ENCODE measurements around the gene TOLLIP.

Gene TOLLIP

GRCh38 chr11:1303126-1303821, 6.2 kb downstream of the TOLLIP start:
- peak overlapping the region in 1 of 2 donors; percentile 61 for H3K27ac Mint-ChIP-seq
- peaks cover 35 to 59% of the 10 kb centered on the region in 2 donors for H3K4me1 Mint-ChIP-seq (ENCODE audit: low read depth in 2 of 2)
- ATAC-seq (replicated peaks), result no peak

GRCh38 chr11:1302461-1303125, 6.8 kb downstream of the TOLLIP start:
- ATAC-seq (replicated peaks), result no peak
- Mint-ChIP-seq H3K27me3 (no peaks in the 10 kb centered on the region), H3K36me3 (ENCODE audit: insufficient read depth) (peaks cover 10% of the 10 kb centered on the region), H3K4me1 (ENCODE audit: low read depth in 2 of 2) (peaks cover 29 to 56% of the 10 kb centered on the region in 2 donors), H3K27ac (peak overlapping the region in 1 of 2 donors; percentile 61), H3K4me3 (no peak overlapping the region), H3K9me3 (no peaks in the 10 kb centered on the region)
- no peak for DNase-seq

More at GRCh38 chr11:1303126-1303821, 6.2 kb downstream of the TOLLIP start:
- Mint-ChIP-seq H3K9me3 (no peaks in the 10 kb centered on the region), H3K4me3 (no peak overlapping the region), H3K27me3 (no peaks in the 10 kb centered on the region), H3K36me3 (ENCODE audit: insufficient read depth) (peaks cover 11% of the 10 kb centered on the region)
- no peak for DNase-seq

GRCh38 chr11:1302041-1302460, 7.4 kb downstream of the TOLLIP start:
- Mint-ChIP-seq H3K9me3 (no peaks in the 10 kb centered on the region), H3K36me3 (ENCODE audit: insufficient read depth) (peaks cover 8% of the 10 kb centered on the region), H3K27me3 (no peaks in the 10 kb centered on the region), H3K4me1 (ENCODE audit: low read depth in 2 of 2) (peaks cover 23 to 51% of the 10 kb centered on the region in 2 donors), H3K4me3 (no peak overlapping the region), H3K27ac (peak overlapping the region in 1 of 2 donors; percentile 61)
- ATAC-seq (replicated peaks) (no peak), DNase-seq (no peak)

- no peak for ATAC-seq (replicated peaks)
- Mint-ChIP-seq H3K4me3 (no peak overlapping the region), H3K27me3 (no peaks in the 10 kb centered on the region)
These were observed 8.0 kb downstream of the TOLLIP start for GRCh38 chr11:1301220-1302000.

GRCh38 chr11:1300569-1301187, 8.8 kb downstream of the TOLLIP start:
- DNase-seq (no peak), ATAC-seq (replicated peaks) (no peak)
- Mint-ChIP-seq H3K27me3 (no peaks in the 10 kb centered on the region), H3K4me3 (no peak overlapping the region), H3K27ac (no peak overlapping the region), H3K36me3 (ENCODE audit: insufficient read depth) (peaks cover 8% of the 10 kb centered on the region), H3K4me1 (ENCODE audit: low read depth in 2 of 2) (peaks cover 20 to 40% of the 10 kb centered on the region in 2 donors), H3K9me3 (no peaks in the 10 kb centered on the region)

More at GRCh38 chr11:1301220-1302000, 8.0 kb downstream of the TOLLIP start:
- no peak for DNase-seq
- H3K4me1 Mint-ChIP-seq (ENCODE audit: low read depth in 2 of 2), result peaks cover 20 to 45% of the 10 kb centered on the region in 2 donors
- H3K36me3 Mint-ChIP-seq (ENCODE audit: insufficient read depth), result peaks cover 4% of the 10 kb centered on the region
- peak overlapping the region in 1 of 2 donors; percentile 32 for H3K27ac Mint-ChIP-seq
- H3K9me3 Mint-ChIP-seq, result no peaks in the 10 kb centered on the region

- H3K4me1 Mint-ChIP-seq (ENCODE audit: low read depth in 2 of 2), result peaks cover 18 to 40% of the 10 kb centered on the region in 2 donors
- H3K27me3 Mint-ChIP-seq, result no peaks in the 10 kb centered on the region
- no peak for ATAC-seq (replicated peaks)
- H3K9me3 Mint-ChIP-seq, result no peaks in the 10 kb centered on the region
- no peak for DNase-seq
- no peak overlapping the region for H3K27ac Mint-ChIP-seq
- H3K36me3 Mint-ChIP-seq (ENCODE audit: insufficient read depth), result peaks cover 8% of the 10 kb centered on the region
- H3K4me3 Mint-ChIP-seq, result no peak overlapping the region
These were observed 9.3 kb downstream of the TOLLIP start for GRCh38 chr11:1300121-1300520.

GRCh38 chr11:1299621-1300020, 9.8 kb downstream of the TOLLIP start:
- Mint-ChIP-seq H3K36me3 (ENCODE audit: insufficient read depth) (peaks cover 12% of the 10 kb centered on the region), H3K9me3 (no peaks in the 10 kb centered on the region), H3K27ac (no peak overlapping the region), H3K4me3 (no peak overlapping the region), H3K27me3 (no peaks in the 10 kb centered on the region), H3K4me1 (ENCODE audit: low read depth in 2 of 2) (peaks cover 14 to 36% of the 10 kb centered on the region in 2 donors)
- DNase-seq (no peak), ATAC-seq (replicated peaks) (no peak)

- DNase-seq, result no peak
- H3K27ac Mint-ChIP-seq, result no peak overlapping the region
- H3K4me3 Mint-ChIP-seq, result peak overlapping the region in 1 of 2 donors; percentile 12
- H3K36me3 Mint-ChIP-seq (ENCODE audit: insufficient read depth), result peaks cover 12% of the 10 kb centered on the region
- no peaks in the 10 kb centered on the region for H3K27me3 Mint-ChIP-seq
- H3K4me1 Mint-ChIP-seq (ENCODE audit: low read depth in 2 of 2), result peaks cover 14 to 35% of the 10 kb centered on the region in 2 donors
- H3K9me3 Mint-ChIP-seq, result no peaks in the 10 kb centered on the region
- no peak for ATAC-seq (replicated peaks)
These were observed 10.5 kb downstream of the TOLLIP start for GRCh38 chr11:1298695-1299492.

- H3K27me3 Mint-ChIP-seq, result no peaks in the 10 kb centered on the region
- no peaks in the 10 kb centered on the region for H3K9me3 Mint-ChIP-seq
- no peak overlapping the region for H3K4me3 Mint-ChIP-seq
- ATAC-seq (replicated peaks), result no peak
- no peak overlapping the region for H3K27ac Mint-ChIP-seq
- DNase-seq, result no peak
- H3K4me1 Mint-ChIP-seq (ENCODE audit: low read depth in 2 of 2), result peaks cover 8 to 26% of the 10 kb centered on the region in 2 donors
- H3K36me3 Mint-ChIP-seq (ENCODE audit: insufficient read depth), result peaks cover 20% of the 10 kb centered on the region
These were observed 11.6 kb downstream of the TOLLIP start for GRCh38 chr11:1297576-1298473.

GRCh38 chr11:1297011-1297575, 12.3 kb downstream of the TOLLIP start:
- DNase-seq (no peak), ATAC-seq (replicated peaks) (no peak)
- Mint-ChIP-seq H3K27ac (no peak overlapping the region), H3K9me3 (no peaks in the 10 kb centered on the region), H3K4me1 (ENCODE audit: low read depth in 2 of 2) (peaks cover 10 to 28% of the 10 kb centered on the region in 2 donors), H3K36me3 (ENCODE audit: insufficient read depth) (peaks cover 22% of the 10 kb centered on the region), H3K27me3 (no peaks in the 10 kb centered on the region), H3K4me3 (no peak overlapping the region)

- Mint-ChIP-seq H3K9me3 (no peaks in the 10 kb centered on the region), H3K36me3 (ENCODE audit: insufficient read depth) (peaks cover 24% of the 10 kb centered on the region), H3K27me3 (no peaks in the 10 kb centered on the region), H3K4me3 (no peak overlapping the region), H3K4me1 (ENCODE audit: low read depth in 2 of 2) (peaks cover 12 to 23% of the 10 kb centered on the region in 2 donors), H3K27ac (no peak overlapping the region)
- no peak for DNase-seq
- ATAC-seq (replicated peaks), result no peak
These were observed 13.1 kb downstream of the TOLLIP start for GRCh38 chr11:1296287-1296686.
